ENCODE results near the gene DGKI. TPM values are rescaled to one million over a fixed set of nuclear protein-coding genes. Genes with fewer than 3 reads are reported as not detected.

DGKI gene
- total RNA-seq, 4 donors from 2014 or later, result 0.64 to 1.2 (median 1.00) TPM; not detected in 1

- Histone ChIP-seq H3K36me3 (no peaks in the 10 kb centered on the region), H3K4me3 (no peak overlapping the region), H3K4me1 (no peaks in the 10 kb centered on the region), H3K27ac (no peak overlapping the region), H3K9me3 (no peaks in the 10 kb centered on the region), H3K27me3 (no peaks in the 10 kb centered on the region)
- in situ Hi-C loops (cut with MboI; ENCODE audit: low pct_ligation_motif_present in 1 of 4, low pct_unique_long_range_greater_than_20kb in 1 of 4, low sequenced_read_pairs in 3 of 4) (no loop called here), intact Hi-C loops (cut with DNase I; ENCODE audit: low total_unique reads) (no loop called here)
- DNase-seq, result no peak
- WGBS, 2 donors (ENCODE audit: low coverage in 1 of 2), result 83% methylated on average over 1 of the region's 1 CpG
- no peak for TF ChIP-seq POLR2AphosphoS5 (IDR thresholded peaks at IDR 0.05)
- TF ChIP-seq CTCF (IDR thresholded peaks at IDR 0.05), result no peak
- TF ChIP-seq POLR2A (IDR thresholded peaks at IDR 0.05), result no peak
- TF ChIP-seq EP300 (IDR thresholded peaks at IDR 0.05; ENCODE audit: low read depth), result no peak
Observed at GRCh38 chr7:137445268-137445667, 401.5 kb downstream of the DGKI start.

- DNase-seq, result no peak
- Histone ChIP-seq H3K27ac (no peak overlapping the region), H3K4me1 (no peaks in the 10 kb centered on the region), H3K9me3 (no peaks in the 10 kb centered on the region), H3K36me3 (no peaks in the 10 kb centered on the region), H3K4me3 (no peak overlapping the region), H3K27me3 (no peaks in the 10 kb centered on the region)
- TF ChIP-seq POLR2AphosphoS5 (IDR thresholded peaks at IDR 0.05) (no peak), POLR2A (IDR thresholded peaks at IDR 0.05) (no peak), EP300 (IDR thresholded peaks at IDR 0.05; ENCODE audit: low read depth) (no peak), CTCF (IDR thresholded peaks at IDR 0.05) (no peak)
- intact Hi-C loops (cut with DNase I; ENCODE audit: low total_unique reads), result no loop called here
- in situ Hi-C loops (cut with MboI; ENCODE audit: low pct_ligation_motif_present in 1 of 4, low pct_unique_long_range_greater_than_20kb in 1 of 4, low sequenced_read_pairs in 3 of 4), result no loop called here
- WGBS, 2 donors (ENCODE audit: low coverage in 1 of 2), result 30 to 48% methylated on average over 2 of the region's 2 CpGs
Observed at GRCh38 chr7:137443616-137444015, 403.2 kb downstream of the DGKI start.

- in situ Hi-C loops (cut with MboI; ENCODE audit: low pct_ligation_motif_present in 1 of 4, low pct_unique_long_range_greater_than_20kb in 1 of 4, low sequenced_read_pairs in 3 of 4), result no loop called here
- no peaks in the 10 kb centered on the region for H3K27me3 ChIP-seq
- TF ChIP-seq POLR2A (IDR thresholded peaks at IDR 0.05) (no peak), POLR2AphosphoS5 (IDR thresholded peaks at IDR 0.05) (no peak), CTCF (IDR thresholded peaks at IDR 0.05) (no peak), EP300 (IDR thresholded peaks at IDR 0.05; ENCODE audit: low read depth) (no peak)
- 68 to 70% methylated on average over 3 of the region's 3 CpGs for WGBS, 2 donors (ENCODE audit: low coverage in 1 of 2)
- no peak overlapping the region for H3K4me3 ChIP-seq
- H3K4me1 ChIP-seq, result no peaks in the 10 kb centered on the region
- H3K27ac ChIP-seq, result no peak overlapping the region
- no peaks in the 10 kb centered on the region for H3K9me3 ChIP-seq
- no peaks in the 10 kb centered on the region for H3K36me3 ChIP-seq
- DNase-seq, result no peak
- intact Hi-C loops (cut with DNase I; ENCODE audit: low total_unique reads), result no loop called here
Observed at GRCh38 chr7:137441451-137441850, 405.3 kb downstream of the DGKI start.

GRCh38 chr7:137439829-137440825 is 406.6 kb downstream of the DGKI start:
- H3K4me3 ChIP-seq, result no peak overlapping the region
- H3K27ac ChIP-seq, result no peak overlapping the region
- no peak for DNase-seq
- in situ Hi-C loops (cut with MboI; ENCODE audit: low pct_ligation_motif_present in 1 of 4, low pct_unique_long_range_greater_than_20kb in 1 of 4, low sequenced_read_pairs in 3 of 4), result no loop called here
- H3K36me3 ChIP-seq, result no peaks in the 10 kb centered on the region
- no peak for TF ChIP-seq CTCF (IDR thresholded peaks at IDR 0.05)
- no peak for TF ChIP-seq EP300 (IDR thresholded peaks at IDR 0.05; ENCODE audit: low read depth)
- TF ChIP-seq POLR2A (IDR thresholded peaks at IDR 0.05), result no peak
- TF ChIP-seq POLR2AphosphoS5 (IDR thresholded peaks at IDR 0.05), result no peak
- no peaks in the 10 kb centered on the region for H3K9me3 ChIP-seq
- H3K27me3 ChIP-seq, result no peaks in the 10 kb centered on the region
- intact Hi-C loops (cut with DNase I; ENCODE audit: low total_unique reads), result no loop called here
- no peaks in the 10 kb centered on the region for H3K4me1 ChIP-seq
- WGBS, 2 donors (ENCODE audit: low coverage in 1 of 2), result 73% methylated on average over 6 of the region's 6 CpGs
